SK-N-SH (cell line): Measurements from ENCODE around the gene DHX35. TPM values are rescaled to one million over a fixed set of nuclear protein-coding genes. Genes with fewer than 3 reads are reported as not detected.

ENCODE experiments used
- CTCF ChIA-PET: fragments of 300-600, 350-600 bp; formaldehyde crosslinking; extraction: SDS; loops from one replicate; lab custom pipeline; 2021; lab: Yijun Ruan, JAX
- POLR2A ChIA-PET: fragments of 350-600 bp; sonication (Branson Sonifier 250); formaldehyde crosslinking; extraction: SDS; loops from one replicate; lab custom pipeline; 2020; ENCODE audit warnings: antibody characterized with exemption, inconsistent platforms; lab: Yijun Ruan, JAX
- DNase-seq: peaks from one replicate; pipeline ENCODE4 v3.0.0; 2012
- H2AFZ ChIP-seq: fragments of 200-600 bp; sonication (generic); 2 replicates; pipeline ENCODE4 v1.8.1; 2016; ENCODE audit warnings: antibody characterized with exemption, mild to moderate bottlenecking, low read depth
- H3F3A ChIP-seq: fragments of 200-600 bp; sonication (generic); replicated peaks from 2 replicates; pipeline ENCODE3; 2016; ENCODE audit warnings: antibody characterized with exemption, mild to moderate bottlenecking; ENCODE audit not compliant: insufficient read depth
- H3K27ac ChIP-seq, 2 experiments: fragments of 200-500 bp in 1 of 2; fragments of 200-600 bp in 1 of 2; sonication (Bioruptor generic) in 1 of 2; sonication (generic), shearing (Covaris generic) in 1 of 2; 2 replicates each; pipeline versions ENCODE4 v1.5.1 to v1.6.1; 2014 to 2016; ENCODE audit warnings: low read depth in 2 of 2, inconsistent platforms in 1 of 2, low read length in 1 of 2, mild to moderate bottlenecking in 1 of 2, mixed read lengths in 1 of 2
- H3K27me3 ChIP-seq: fragments of 200-600 bp; sonication (generic), shearing (Covaris generic); 2 replicates; pipeline ENCODE4 v1.6.1; 2016; ENCODE audit warnings: mixed run types; ENCODE audit not compliant: insufficient read depth
- H3K36me3 ChIP-seq, 2 experiments: fragments of 200-500 bp in 1 of 2; fragments of 200-600 bp in 1 of 2; sonication (Bioruptor generic) in 1 of 2; sonication (generic) in 1 of 2; replicated peaks in 1 of 2; 2 replicates each; pipeline versions ENCODE3 to v1.5.1; 2014 to 2016; ENCODE audit warnings: low read length in 1 of 2, mild to moderate bottlenecking in 1 of 2; ENCODE audit not compliant: insufficient read depth in 2 of 2, control insufficient read depth in 1 of 2
- H3K4me1 ChIP-seq, 2 experiments: fragments of 200-500 bp in 1 of 2; fragments of 200-600 bp in 1 of 2; sonication (Bioruptor generic) in 1 of 2; sonication (generic), shearing (Covaris generic) in 1 of 2; 2 replicates each; pipeline versions ENCODE4 v1.5.1 to v1.6.1; 2014 to 2016; ENCODE audit warnings: low read depth in 1 of 2, low read length in 1 of 2, mixed run types in 1 of 2; ENCODE audit not compliant: insufficient read depth in 2 of 2, control insufficient read depth in 1 of 2
- H3K4me2 ChIP-seq: fragments of 200-600 bp; sonication (generic), shearing (Covaris generic); 2 replicates; pipeline ENCODE4 v1.6.1; 2017; ENCODE audit warnings: mixed run types
- H3K4me3 ChIP-seq, 2 experiments: fragments of 200-500 bp in 1 of 2; fragments of 200-600 bp in 1 of 2; sonication (Bioruptor generic) in 1 of 2; sonication (generic), shearing (Covaris generic) in 1 of 2; 2 replicates each; pipeline versions ENCODE4 v1.5.1 to v1.8.1; 2014 to 2016; ENCODE audit warnings: low read depth in 2 of 2, inconsistent platforms in 1 of 2, low read length in 1 of 2, mild to moderate bottlenecking in 1 of 2, mixed read lengths in 1 of 2, moderate library complexity in 1 of 2
- H3K79me2 ChIP-seq: fragments of 200-600 bp; sonication (generic); 2 replicates; pipeline ENCODE4 v1.8.1; 2017; ENCODE audit warnings: mild to moderate bottlenecking; ENCODE audit not compliant: insufficient read depth
- H3K9ac ChIP-seq: fragments of 200-600 bp; sonication (generic); 2 replicates; pipeline ENCODE4 v1.6.1; 2017; ENCODE audit warnings: mixed run types
- H3K9me2 ChIP-seq: fragments of 200-600 bp; sonication (generic); 2 replicates; pipeline ENCODE4 v1.6.1; 2017; ENCODE audit warnings: mixed run types
- H3K9me3 ChIP-seq: fragments of 200-600 bp; sonication (generic); 2 replicates; pipeline ENCODE4 v1.6.1; 2017; ENCODE audit warnings: mixed run types, mild to moderate bottlenecking, moderate library complexity
- H4K20me1 ChIP-seq: fragments of 200-600 bp; sonication (generic); 2 replicates; pipeline ENCODE4 v1.6.1; 2017; ENCODE audit warnings: mild to moderate bottlenecking, mixed run types; ENCODE audit not compliant: insufficient read depth
- CHD2 ChIP-seq: fragments of 150-350 bp; IDR thresholded peaks from 2 replicates; pipeline ENCODE4 v1.6.1; 2018; ENCODE audit warnings: low read length; ENCODE audit not compliant: partially characterized antibody
- ELF1 ChIP-seq: IDR thresholded peaks from 2 replicates; pipeline ENCODE4 v1.4.0; 2012
- EP300 ChIP-seq, 2 experiments: IDR thresholded peaks; 2 replicates each; pipeline versions ENCODE4 v1.4.0 to v1.6.1; 2012; ENCODE audit warnings: borderline replicate concordance in 1 of 2, low read depth in 1 of 2, low read length in 1 of 2
- EZH2phosphoT487 ChIP-seq: fragments of 200-600 bp; sonication (generic); IDR thresholded peaks from 2 replicates; pipeline ENCODE4 v1.6.1; 2017; ENCODE audit warnings: low read depth, mixed run types, mild to moderate bottlenecking, antibody characterized with exemption, moderate library complexity, borderline replicate concordance
- FOXJ3 ChIP-seq: sonication (generic); formaldehyde crosslinking; IDR thresholded peaks from 2 replicates; pipeline ENCODE4 v1.5.1; 2020; ENCODE audit warnings: mild to moderate bottlenecking, missing genetic modification reagents
- FOXM1 ChIP-seq: IDR thresholded peaks from 2 replicates; pipeline ENCODE4 v1.4.0; 2012; ENCODE audit warnings: low read depth, mild to moderate bottlenecking
- IRF3 ChIP-seq: fragments of 150-350 bp; IDR thresholded peaks from 2 replicates; pipeline ENCODE4 v1.6.1; 2016; ENCODE audit warnings: mild to moderate bottlenecking, low read depth, low read length
- JUND ChIP-seq: IDR thresholded peaks from 2 replicates; pipeline ENCODE4 v1.4.0; 2012
- MEF2A ChIP-seq: IDR thresholded peaks from 2 replicates; pipeline ENCODE4 v1.4.0; 2012; ENCODE audit warnings: low read depth, borderline replicate concordance
- MXI1 ChIP-seq: IDR thresholded peaks from 2 replicates; pipeline ENCODE4 v1.6.1; 2012; ENCODE audit warnings: mild to moderate bottlenecking, low read depth, low read length, improper control_type of control experiment
- NFIC ChIP-seq: IDR thresholded peaks from 2 replicates; pipeline ENCODE4 v1.4.0; 2012; ENCODE audit warnings: borderline replicate concordance
- POLR2AphosphoS5 ChIP-seq: IDR thresholded peaks from 2 replicates; pipeline ENCODE4 v1.6.1; 2012; ENCODE audit warnings: low read depth, low read length
- RXRA ChIP-seq: IDR thresholded peaks from 2 replicates; pipeline ENCODE4 v1.4.0; 2012; ENCODE audit warnings: low read depth, mild to moderate bottlenecking, borderline replicate concordance
- TAF1 ChIP-seq: IDR thresholded peaks from 2 replicates; pipeline ENCODE4 v1.6.1; 2012; ENCODE audit warnings: low read depth, mild to moderate bottlenecking, low read length, moderate library complexity, borderline replicate concordance
- TEAD4 ChIP-seq: IDR thresholded peaks from 2 replicates; pipeline ENCODE4 v1.4.0; 2012; ENCODE audit warnings: mild to moderate bottlenecking, borderline replicate concordance; ENCODE audit not compliant: insufficient read depth
- YY1 ChIP-seq: IDR thresholded peaks from 2 replicates; pipeline ENCODE4 v1.4.0; 2012; ENCODE audit warnings: low read depth, mild to moderate bottlenecking
- ZBTB33 ChIP-seq: IDR thresholded peaks from 2 replicates; pipeline ENCODE4 v1.4.0; 2012; ENCODE audit warnings: low read depth, borderline replicate concordance
- WGBS: methylation state at CpG from one replicate; pipeline ENCODE4 v1.1.6; 2017; ENCODE audit warnings: low lambda C conversion rate; 5-methylcytosine and 5-hydroxymethylcytosine counted together
- polyA plus RNA-seq, 3 experiments: library from polyadenylated mRNA; depleted of rRNA; stranded (reverse); fragments of >200 nt; gene quantifications; 2 replicates each; pipeline ENCODE4 v1.2.3, GENCODE V29; 2012
- TF ChIP-seq, protein P1 (sequence below): IDR thresholded peaks from 2 replicates; pipeline ENCODE4 v1.4.0; 2012; ENCODE audit warnings: low read depth
- TF ChIP-seq, protein P2 (sequence below): fragments of 150-350 bp; IDR thresholded peaks from 2 replicates; pipeline ENCODE4 v1.6.1; 2017; ENCODE audit warnings: antibody characterized with exemption, low read length, low read depth, borderline replicate concordance

The DHX35 gene
- polyA plus RNA-seq, 1 of the 3 experiments (the other 2 are of a cell fraction) = 17.1 TPM

DNA sequence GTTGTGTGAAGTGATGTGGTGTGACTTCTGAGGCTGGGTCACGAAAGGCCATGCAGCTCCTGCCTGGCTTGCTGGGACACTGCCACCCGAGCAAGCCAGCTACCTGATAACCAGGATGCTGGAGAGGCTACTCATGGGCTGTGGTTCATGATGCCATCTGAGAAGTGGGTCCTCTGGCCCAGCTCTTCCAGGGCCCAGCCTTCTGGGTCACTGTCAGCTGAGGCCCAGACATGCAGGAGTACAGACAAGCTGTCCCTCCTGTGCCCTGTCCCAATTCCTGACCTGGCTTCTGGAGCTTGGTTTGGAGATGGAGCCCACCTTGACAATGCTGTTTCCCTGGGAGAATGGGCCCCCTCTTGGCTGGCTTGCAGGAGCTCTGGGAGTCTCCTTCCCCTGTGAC is 87.0 kb downstream of the DHX35 start:
- POLR2A ChIA-PET = interaction anchor here (0.6 kb wide), 1 partner anchor 16 kb away, joined by 5 read pairs; no protein-coding TSS in a partner anchor
- Histone ChIP-seq H3K4me2 (peak overlapping the region; percentile 93; the same call in 1 of the 2 replicates), H3K27me3 (no peaks in the 10 kb centered on the region; the same call in 1 of the 2 replicates), H3K27ac (no peak overlapping the region), H3K36me3 (no peaks in the 10 kb centered on the region), H3K79me2 (no peaks in the 10 kb centered on the region), H3K9ac (no peak overlapping the region), H3K4me1 (peaks cover 0 to 4% of the 10 kb centered on the region in 2 experiments; a peak in 1 of 4 replicates), H3K9me2 (no peaks in the 10 kb centered on the region), H3K4me3 (no peak overlapping the region), H3F3A (no peaks in the 10 kb centered on the region), H3K9me3 (no peaks in the 10 kb centered on the region), H2AFZ (peak overlapping the region; percentile 91), H4K20me1 (no peaks in the 10 kb centered on the region)
- no peak for DNase-seq
- TF ChIP-seq ELF1 (no peak), MXI1 (no peak), IRF3 (no peak), YY1 (no peak), JUND (no peak), MEF2A (no peak), ZBTB33 (no peak), TAF1 (no peak), NFIC (no peak), TEAD4 (no peak), FOXJ3 (CRISPR knock-in tag) (no peak), EP300 (IDR thresholded peaks at IDR 0.05; ENCODE audit: borderline replicate concordance in 1 of 2, low read depth in 1 of 2, low read length in 1 of 2) (no peak), EZH2phosphoT487 (no peak), CHD2 (no peak), POLR2AphosphoS5 (no peak), RXRA (no peak), FOXM1 (no peak)
- TF ChIP-seq, protein P1, sequence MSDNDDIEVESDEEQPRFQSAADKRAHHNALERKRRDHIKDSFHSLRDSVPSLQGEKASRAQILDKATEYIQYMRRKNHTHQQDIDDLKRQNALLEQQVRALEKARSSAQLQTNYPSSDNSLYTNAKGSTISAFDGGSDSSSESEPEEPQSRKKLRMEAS = no peak
- TF ChIP-seq, protein P2, sequence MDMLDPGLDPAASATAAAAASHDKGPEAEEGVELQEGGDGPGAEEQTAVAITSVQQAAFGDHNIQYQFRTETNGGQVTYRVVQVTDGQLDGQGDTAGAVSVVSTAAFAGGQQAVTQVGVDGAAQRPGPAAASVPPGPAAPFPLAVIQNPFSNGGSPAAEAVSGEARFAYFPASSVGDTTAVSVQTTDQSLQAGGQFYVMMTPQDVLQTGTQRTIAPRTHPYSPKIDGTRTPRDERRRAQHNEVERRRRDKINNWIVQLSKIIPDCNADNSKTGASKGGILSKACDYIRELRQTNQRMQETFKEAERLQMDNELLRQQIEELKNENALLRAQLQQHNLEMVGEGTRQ = no peak
- CTCF ChIA-PET = interaction anchor here (0.6 to 16.3 kb wide), 64 partner anchors 8 to 1919 kb away, joined by 3 to 444 read pairs (median 4); partner anchors contain the start of genes DHX35, FAM83D and SLC32A1
- 92% methylated on average over 2 of the region's 2 CpGs for WGBS
